Lower leg skin (tissue), 4 donors: Measurements from ENCODE around the gene MAPKAPK5. TPM values are rescaled to one million over a fixed set of nuclear protein-coding genes. Genes with fewer than 3 reads are reported as not detected.

Experiments used
- DNase-seq, 2 donors: peaks; one replicate each; pipeline ENCODE4 v3.0.0-alpha.2; 2019; ENCODE audit warnings: low spot score in 2 of 2
- H3K4me3 ChIP-seq: fragments of 200-600 bp; sonication (generic); 2 replicates; pipeline ENCODE4 v1.5.1; 2017; ENCODE audit warnings: mild to moderate bottlenecking, low read depth; ENCODE audit not compliant: poor library complexity, severe bottlenecking
- POLR2A ChIP-seq, 2 donors: fragments of 450-650 bp; IDR thresholded peaks; one replicate each; pipeline ENCODE4 v1.6.1; 2016 to 2017; ENCODE audit warnings: antibody characterized with exemption in 2 of 2, mild to moderate bottlenecking in 1 of 2, moderate library complexity in 1 of 2
- WGBS, 2 donors: methylation state at CpG; one replicate each; pipeline ENCODE4 v1.1.5; 2018; 5-methylcytosine and 5-hydroxymethylcytosine counted together
- intact Hi-C: fragments of 100-400 bp; cut with DNase I; formaldehyde crosslinking; loops from one replicate; pipeline ENCODE4 v1.15.0; 2023; ENCODE audit warnings: low total_unique reads
- total RNA-seq, 4 donors: library from RNA; depleted of rRNA; stranded (reverse); fragments of >200 nt; gene quantifications; one replicate each; pipeline ENCODE4 v1.1.0, GENCODE V29; 2016
- TF ChIP-seq, protein P1 (sequence below), 3 donors: fragments of 450-650 bp; IDR thresholded peaks; one replicate each; pipeline ENCODE4 v1.5.1; 2016; ENCODE audit warnings: antibody characterized with exemption in 3 of 3, mild to moderate bottlenecking in 3 of 3, moderate library complexity in 2 of 3

The MAPKAPK5 gene
- total RNA-seq, 4 donors from 2014 or later = 34.8 to 60.5 (median 49.5) TPM

DNA sequence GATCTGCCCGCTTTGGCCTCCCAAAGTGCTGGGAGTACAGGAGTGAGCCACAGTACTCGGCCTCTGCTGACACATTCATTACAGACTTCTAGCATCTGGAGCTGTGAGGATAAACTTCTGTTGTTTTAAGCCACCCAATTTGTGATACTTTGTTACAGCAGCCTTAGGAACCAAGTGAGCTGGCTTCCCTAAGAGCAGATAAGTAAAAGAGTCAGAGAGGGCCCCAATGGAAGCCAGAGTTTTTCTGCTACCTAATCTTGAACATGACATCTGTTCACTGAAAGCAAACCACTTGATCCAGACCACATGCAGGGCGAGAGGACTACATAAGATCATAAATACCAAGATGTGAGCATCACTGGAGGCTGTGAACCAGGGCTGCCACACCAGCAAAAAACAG lies 3.7 kb upstream of the MAPKAPK5 start:
- DNase-seq = peak in 1 of 2 donors; percentile 12
- intact Hi-C loops = no loop called here
- no peak for TF ChIP-seq POLR2A (IDR thresholded peaks at IDR 0.05)
- TF ChIP-seq, protein P1, sequence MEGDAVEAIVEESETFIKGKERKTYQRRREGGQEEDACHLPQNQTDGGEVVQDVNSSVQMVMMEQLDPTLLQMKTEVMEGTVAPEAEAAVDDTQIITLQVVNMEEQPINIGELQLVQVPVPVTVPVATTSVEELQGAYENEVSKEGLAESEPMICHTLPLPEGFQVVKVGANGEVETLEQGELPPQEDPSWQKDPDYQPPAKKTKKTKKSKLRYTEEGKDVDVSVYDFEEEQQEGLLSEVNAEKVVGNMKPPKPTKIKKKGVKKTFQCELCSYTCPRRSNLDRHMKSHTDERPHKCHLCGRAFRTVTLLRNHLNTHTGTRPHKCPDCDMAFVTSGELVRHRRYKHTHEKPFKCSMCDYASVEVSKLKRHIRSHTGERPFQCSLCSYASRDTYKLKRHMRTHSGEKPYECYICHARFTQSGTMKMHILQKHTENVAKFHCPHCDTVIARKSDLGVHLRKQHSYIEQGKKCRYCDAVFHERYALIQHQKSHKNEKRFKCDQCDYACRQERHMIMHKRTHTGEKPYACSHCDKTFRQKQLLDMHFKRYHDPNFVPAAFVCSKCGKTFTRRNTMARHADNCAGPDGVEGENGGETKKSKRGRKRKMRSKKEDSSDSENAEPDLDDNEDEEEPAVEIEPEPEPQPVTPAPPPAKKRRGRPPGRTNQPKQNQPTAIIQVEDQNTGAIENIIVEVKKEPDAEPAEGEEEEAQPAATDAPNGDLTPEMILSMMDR (IDR thresholded peaks at IDR 0.05) = no peak
- H3K4me3 ChIP-seq = no peak overlapping the region
- WGBS, 2 donors = 86 to 91% methylated on average over 3 of the region's 3 CpGs

DNA sequence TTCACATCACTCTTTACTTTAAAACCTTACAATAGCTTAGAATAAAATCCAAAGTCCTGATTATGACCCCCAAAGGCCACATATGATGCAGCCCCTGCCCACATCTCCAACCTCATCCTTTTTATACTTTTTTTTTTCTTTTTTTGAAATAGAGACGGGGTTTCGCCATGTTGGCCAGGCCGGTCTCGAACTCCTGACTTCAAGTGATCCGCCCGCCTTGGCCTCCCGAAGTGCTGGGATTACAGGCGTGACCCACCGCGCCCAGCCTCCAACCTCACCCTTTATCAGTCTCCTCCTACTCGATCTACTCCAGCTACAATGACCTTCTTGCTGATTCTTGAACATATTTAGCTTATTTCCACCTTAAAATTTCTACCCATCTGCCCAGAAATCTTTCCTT lies 1.2 kb upstream of the MAPKAPK5 start:
- intact Hi-C loops = no loop called here
- 23 to 32% methylated on average over 11 of the region's 11 CpGs for WGBS, 2 donors
- TF ChIP-seq, protein P1 (IDR thresholded peaks at IDR 0.05) = no peak
- no peak for TF ChIP-seq POLR2A (IDR thresholded peaks at IDR 0.05)
- peak; percentile 8 to 84 for DNase-seq
- H3K4me3 ChIP-seq = peak overlapping the region; percentile 80

- intact Hi-C loops = no loop called here
- no peak for DNase-seq
- peak overlapping the region; percentile 80 for H3K4me3 ChIP-seq
- 0% methylated on average over 13 of the region's 13 CpGs for WGBS, 2 donors
- TF ChIP-seq POLR2A (IDR thresholded peaks at IDR 0.05) = no peak
- TF ChIP-seq, protein P1 (IDR thresholded peaks at IDR 0.05) = no peak
These were observed 735 bp upstream of the MAPKAPK5 start for GRCh38 chr12:111841236-111841749.

DNA sequence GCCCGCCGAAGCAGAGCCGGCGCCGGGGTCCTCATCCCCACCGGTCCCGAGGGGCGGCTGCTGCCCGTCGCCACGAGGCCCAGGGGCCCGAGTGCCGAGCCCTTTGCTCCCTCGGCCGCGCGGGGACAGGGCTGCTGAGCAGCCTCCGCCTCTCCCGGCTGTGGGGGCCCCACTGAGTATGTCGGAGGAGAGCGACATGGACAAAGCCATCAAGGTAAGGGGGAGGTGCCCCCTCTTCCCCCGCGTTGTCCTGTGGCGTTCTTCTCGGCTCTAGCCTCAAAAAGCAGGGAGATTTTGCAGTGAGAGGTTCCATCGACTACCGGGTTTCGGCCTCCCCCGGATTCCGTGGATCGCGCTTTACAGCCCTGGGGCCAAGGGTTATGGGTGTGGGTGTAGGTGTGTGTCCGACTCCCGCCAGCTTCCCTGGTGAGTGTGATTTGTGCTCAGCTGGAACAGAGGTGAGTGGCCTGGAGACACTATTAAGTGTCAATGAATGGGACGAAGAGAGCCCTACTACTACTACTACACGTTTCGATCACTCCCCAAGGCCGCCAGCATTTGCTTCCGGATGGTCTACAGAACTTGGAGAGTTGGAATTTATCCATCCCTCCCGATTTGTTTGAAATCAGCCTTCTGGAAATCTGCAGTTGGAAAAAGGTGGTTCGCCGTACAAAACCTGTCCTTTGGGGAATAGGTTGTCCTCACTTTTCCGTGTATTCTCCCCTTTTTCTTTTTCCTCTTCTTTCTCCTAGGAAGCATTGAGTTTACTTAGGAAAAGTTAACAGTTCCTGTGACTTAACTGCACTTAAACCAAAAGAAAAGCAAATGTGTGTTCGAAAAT lies 748 bp downstream of the MAPKAPK5 start:
- H3K4me3 ChIP-seq = peak overlapping the region; percentile 80
- TF ChIP-seq POLR2A (IDR thresholded peaks at IDR 0.05) = no peak
- TF ChIP-seq, protein P1 (IDR thresholded peaks at IDR 0.05) = no peak
- no peak for DNase-seq
- intact Hi-C loops = no loop called here
- WGBS, 2 donors = 3 to 4% methylated on average over 26 to 29 of the region's 44 CpGs

- TF ChIP-seq POLR2A (IDR thresholded peaks at IDR 0.05) = no peak
- TF ChIP-seq, protein P1 (IDR thresholded peaks at IDR 0.05) = no peak
- no peak for DNase-seq
- intact Hi-C loops = no loop called here
- H3K4me3 ChIP-seq = no peak overlapping the region
- 65 to 69% methylated on average over 2 of the region's 2 CpGs for WGBS, 2 donors
These were observed 4.0 kb downstream of the MAPKAPK5 start for GRCh38 chr12:111846016-111846415.
